Thyroid gland (tissue), 4 donors: ENCODE data around the gene ERG28.

Source experiments
- POLR2A ChIP-seq, 2 donors: fragments of 450-650 bp; IDR thresholded peaks; one replicate each; pipeline ENCODE4 v1.6.1; 2017; ENCODE audit warnings: antibody characterized with exemption in 2 of 2, mild to moderate bottlenecking in 2 of 2, moderate library complexity in 1 of 2
- TF ChIP-seq, protein P1 (sequence below), 6 experiments: fragments of 200-600 bp in 3 of 6; fragments of 450-650 bp in 3 of 6; sonication (generic) in 3 of 6; IDR thresholded peaks; one replicate each; pipeline ENCODE4 v1.5.1; 2016 to 2019; ENCODE audit warnings: antibody characterized with exemption in 6 of 6, mild to moderate bottlenecking in 2 of 6, inconsistent platforms in 1 of 6, moderate library complexity in 1 of 6

DNA sequence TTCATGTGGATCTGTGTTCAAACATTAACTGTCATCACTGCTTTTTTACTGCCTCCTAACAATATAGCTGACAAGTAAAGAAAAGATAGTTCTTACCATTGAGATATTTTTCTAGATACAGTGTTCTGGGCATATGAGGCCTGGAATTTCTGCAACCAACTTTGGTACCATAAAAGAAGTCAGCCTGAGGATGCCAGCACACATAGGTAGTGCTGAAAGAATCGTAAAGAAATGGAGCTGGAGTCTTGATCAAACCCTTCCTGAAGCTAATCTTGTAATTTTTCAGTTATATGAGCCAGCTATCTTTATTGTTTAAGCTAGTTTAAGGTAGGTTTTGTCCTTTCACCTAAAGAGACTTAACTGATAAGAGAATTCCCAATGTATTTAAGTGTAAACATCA lies 11.3 kb downstream of the ERG28 start:
- TF ChIP-seq, protein P1, sequence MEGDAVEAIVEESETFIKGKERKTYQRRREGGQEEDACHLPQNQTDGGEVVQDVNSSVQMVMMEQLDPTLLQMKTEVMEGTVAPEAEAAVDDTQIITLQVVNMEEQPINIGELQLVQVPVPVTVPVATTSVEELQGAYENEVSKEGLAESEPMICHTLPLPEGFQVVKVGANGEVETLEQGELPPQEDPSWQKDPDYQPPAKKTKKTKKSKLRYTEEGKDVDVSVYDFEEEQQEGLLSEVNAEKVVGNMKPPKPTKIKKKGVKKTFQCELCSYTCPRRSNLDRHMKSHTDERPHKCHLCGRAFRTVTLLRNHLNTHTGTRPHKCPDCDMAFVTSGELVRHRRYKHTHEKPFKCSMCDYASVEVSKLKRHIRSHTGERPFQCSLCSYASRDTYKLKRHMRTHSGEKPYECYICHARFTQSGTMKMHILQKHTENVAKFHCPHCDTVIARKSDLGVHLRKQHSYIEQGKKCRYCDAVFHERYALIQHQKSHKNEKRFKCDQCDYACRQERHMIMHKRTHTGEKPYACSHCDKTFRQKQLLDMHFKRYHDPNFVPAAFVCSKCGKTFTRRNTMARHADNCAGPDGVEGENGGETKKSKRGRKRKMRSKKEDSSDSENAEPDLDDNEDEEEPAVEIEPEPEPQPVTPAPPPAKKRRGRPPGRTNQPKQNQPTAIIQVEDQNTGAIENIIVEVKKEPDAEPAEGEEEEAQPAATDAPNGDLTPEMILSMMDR (IDR thresholded peaks at IDR 0.05), result no peak
- no peak for TF ChIP-seq POLR2A (IDR thresholded peaks at IDR 0.05)
